GM12874 (cell line): Measurements from ENCODE around the gene MIF4GD.

Experiments
- CTCF ChIP-seq: IDR thresholded peaks from 2 replicates; pipeline ENCODE4 v1.5.1; 2011; ENCODE audit warnings: low read depth, mild to moderate bottlenecking, control low read depth, low read length, moderate library complexity; ENCODE audit not compliant: insufficient read depth

MIF4GD gene

GRCh38 chr17:75239214-75239613 is 31.8 kb downstream of the MIF4GD start:
- no peak for TF ChIP-seq CTCF

- TF ChIP-seq CTCF = peak; percentile 87
Observed at GRCh38 chr17:75238684-75239191, 32.3 kb downstream of the MIF4GD start.

- no peak for TF ChIP-seq CTCF
Observed at GRCh38 chr17:75238020-75238580, 32.9 kb downstream of the MIF4GD start.

GRCh38 chr17:75237100-75238014 is 33.7 kb downstream of the MIF4GD start:
- TF ChIP-seq CTCF = no peak

- TF ChIP-seq CTCF = no peak
Observed at GRCh38 chr17:75232786-75233185, 38.2 kb downstream of the MIF4GD start.

- TF ChIP-seq CTCF = no peak
Observed at GRCh38 chr17:75231741-75232464, 39.1 kb downstream of the MIF4GD start.

GRCh38 chr17:75231071-75231470 is 40.0 kb downstream of the MIF4GD start:
- no peak for TF ChIP-seq CTCF
